Measurements from ENCODE around the gene CD46. TPM values are rescaled to one million over a fixed set of nuclear protein-coding genes. Genes with fewer than 3 reads are reported as not detected.

CD46 gene
- total and polyA plus RNA-seq, 10 of the 15 experiments (the other 5 are each of a cell fraction or from before 2014, with no cell fraction given), result 61.1 to 198 (median 81.4) TPM

GRCh38 chr1:207823880-207824566 lies 72.2 kb downstream of the CD46 start (continued):
- TF ChIP-seq ELK1 (IDR thresholded peaks at IDR 0.05; ENCODE audit: low read depth, low read length) (no peak), ZNF207 (IDR thresholded peaks at IDR 0.05; ENCODE audit: borderline replicate concordance) (peak; percentile 71; the same call in 1 of the 2 replicates), SMC3 (IDR thresholded peaks at IDR 0.05; ENCODE audit: borderline replicate concordance, low read length) (peak; percentile 24; the same call in 1 of the 2 replicates), PRDM15 (CRISPR knock-in tag; IDR thresholded peaks at IDR 0.05) (no peak), IRF5 (IDR thresholded peaks at IDR 0.05; ENCODE audit: borderline replicate concordance) (no peak), PML (IDR thresholded peaks at IDR 0.05; ENCODE audit: low read length) (peak; percentile 67), ATF3 (IDR thresholded peaks at IDR 0.05; ENCODE audit: borderline replicate concordance, extremely low read depth, low read depth, low read length) (no peak), CBX5 (IDR thresholded peaks at IDR 0.05; ENCODE audit: low read depth) (peak; percentile 73; the same call in 1 of the 2 replicates), ZNF24 (IDR thresholded peaks at IDR 0.05) (no peak; the same call in 1 of the 2 replicates), NBN (IDR thresholded peaks at IDR 0.05) (peak; percentile 99), RAD51 (IDR thresholded peaks at IDR 0.05) (peak; percentile 19; the same call in 1 of the 2 replicates), NRF1 (conservative IDR thresholded peaks at IDR 0.05; ENCODE audit: low read depth, low read length) (no peak), ZSCAN29 (IDR thresholded peaks at IDR 0.05) (0 out of 2 replicates have a peak, but pooled peaks have one; percentile 63), NKRF (conservative IDR thresholded peaks at IDR 0.05) (peak; percentile 79), ZNF592 (IDR thresholded peaks at IDR 0.05) (peak; percentile 85; the same call in 1 of the 2 replicates)
